Body of pancreas (tissue), 4 donors: Measurements from ENCODE around the gene TIGD2.

Experiments used
- CTCF ChIP-seq, 7 experiments: fragments of 450-650 bp in 4 of 7; fragments of 200-600 bp in 3 of 7; sonication (generic) in 3 of 7; IDR thresholded peaks; one replicate each; pipeline ENCODE4 v1.5.1; 2016 to 2019; ENCODE audit warnings: antibody characterized with exemption in 7 of 7
- POLR2A ChIP-seq, 3 donors: fragments of 450-650 bp; IDR thresholded peaks; one replicate each; pipeline ENCODE4 v1.6.1; 2016; ENCODE audit warnings: antibody characterized with exemption in 3 of 3, mild to moderate bottlenecking in 2 of 3

- TF ChIP-seq CTCF (IDR thresholded peaks at IDR 0.05) (no peak), POLR2A (IDR thresholded peaks at IDR 0.05) (no peak)
Observed at GRCh38 chr4:89162987-89163386, 51.7 kb downstream of the TIGD2 start.
